IPS-15b (cell line): ENCODE data around the gene CCDC61.

ENCODE experiments used
- H3K27me3 ChIP-seq: one replicate; pipeline ENCODE4 v1.6.1; 2013; ENCODE audit warnings: low read length; ENCODE audit not compliant: control insufficient read depth, insufficient read depth
- H3K36me3 ChIP-seq: one replicate; pipeline ENCODE4 v1.6.1; 2013; ENCODE audit warnings: low read length; ENCODE audit not compliant: control insufficient read depth, insufficient read depth
- H3K4me1 ChIP-seq: one replicate; pipeline ENCODE4 v1.6.1; 2013; ENCODE audit warnings: mild to moderate bottlenecking, low read length; ENCODE audit not compliant: control insufficient read depth, insufficient read depth
- H3K4me3 ChIP-seq: one replicate; pipeline ENCODE4 v1.5.1; 2013; ENCODE audit warnings: low read depth, low read length
- H3K9ac ChIP-seq: one replicate; pipeline ENCODE4 v1.6.1; 2013; ENCODE audit warnings: low read depth, mild to moderate bottlenecking, low read length
- H3K9me3 ChIP-seq: one replicate; pipeline ENCODE4 v1.6.1; 2013; ENCODE audit warnings: mild to moderate bottlenecking, low read length; ENCODE audit not compliant: control insufficient read depth, insufficient read depth

CCDC61 gene

DNA sequence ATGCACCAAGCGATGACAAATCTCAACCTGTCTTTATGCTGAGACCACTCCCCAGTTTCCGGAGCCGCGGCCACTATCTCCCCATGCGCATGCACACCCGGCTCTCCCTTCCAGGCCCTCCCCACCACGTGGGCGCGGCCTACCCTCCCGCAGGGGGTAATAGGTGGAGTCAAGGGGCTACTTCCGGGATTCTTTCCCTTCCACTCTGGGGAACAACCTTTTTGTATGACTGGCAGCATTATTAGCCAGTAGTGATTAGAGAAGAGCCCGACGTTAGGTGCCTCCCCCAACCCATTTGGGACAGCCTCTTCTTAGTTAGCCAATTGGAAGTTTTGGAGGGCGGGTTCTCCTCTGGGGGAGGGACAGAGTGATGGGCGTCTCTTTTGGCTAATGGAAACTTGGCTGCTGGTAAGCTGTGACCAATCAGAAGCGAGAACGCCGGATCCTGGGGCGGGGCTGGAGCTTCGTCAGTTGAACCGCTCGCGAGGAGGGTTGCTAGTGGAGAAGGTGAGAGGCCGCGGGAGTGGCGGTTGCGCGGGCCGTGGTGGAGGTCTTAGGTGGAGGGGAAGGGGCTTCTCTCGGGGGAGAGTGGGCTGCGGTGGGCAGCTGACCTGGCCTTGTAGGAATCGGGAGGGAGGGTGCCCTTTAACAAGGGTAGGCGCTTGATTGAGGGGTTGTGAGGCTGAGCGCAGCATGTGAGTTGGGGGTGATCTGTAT, at the start of gene CCDC61:
CCDC61 (plus strand) TSS at position 470 of the 717 bp plus-strand sequence. CDS start 7,552 bp downstream, outside the sequence.
- no peaks in the 10 kb centered on the region for H3K36me3 ChIP-seq
- H3K4me3 ChIP-seq, result peak within 1 kb of the TSS; percentile 89
- peak within 1 kb of the TSS; percentile 13 for H3K9ac ChIP-seq
- H3K27me3 ChIP-seq, result no peaks in the 10 kb centered on the region
- no peaks in the 10 kb centered on the region for H3K4me1 ChIP-seq
- H3K9me3 ChIP-seq, result no peaks in the 10 kb centered on the region

GRCh38 chr19:45947926-45948325, 47.3 kb upstream of the CCDC61 start:
- no peaks in the 10 kb centered on the region for H3K27me3 ChIP-seq
- no peak overlapping the region for H3K4me3 ChIP-seq
- H3K9me3 ChIP-seq, result no peaks in the 10 kb centered on the region

DNA sequence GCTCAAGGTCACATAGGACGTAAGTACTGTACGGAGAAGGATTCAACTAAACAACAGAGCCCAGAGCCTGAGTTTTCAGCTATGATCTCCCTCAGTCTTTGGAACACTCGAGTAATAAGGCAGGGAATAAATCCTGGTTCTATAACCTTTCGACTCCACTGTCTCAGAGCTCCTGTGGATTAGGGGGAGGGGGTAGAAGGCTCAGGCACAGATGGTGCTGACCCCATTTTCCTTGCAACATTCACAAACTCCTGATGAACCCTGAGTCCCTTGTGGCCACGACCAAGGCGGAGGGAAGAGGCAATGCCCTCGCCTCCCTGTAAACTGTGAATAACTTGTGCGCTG, 43.0 kb upstream of the CCDC61 start:
- H3K9ac ChIP-seq, result no peak overlapping the region
- H3K9me3 ChIP-seq, result no peaks in the 10 kb centered on the region
- H3K4me3 ChIP-seq, result peak overlapping the region; percentile 89

More at GRCh38 chr19:45947926-45948325, 47.3 kb upstream of the CCDC61 start:
- H3K9ac ChIP-seq, result no peak overlapping the region
- no peaks in the 10 kb centered on the region for H3K36me3 ChIP-seq
- no peaks in the 10 kb centered on the region for H3K4me1 ChIP-seq

GRCh38 chr19:45952686-45953505, 42.4 kb upstream of the CCDC61 start:
- Histone ChIP-seq H3K36me3 (peaks cover 7% of the 10 kb centered on the region), H3K4me1 (peaks cover 2% of the 10 kb centered on the region), H3K27me3 (no peaks in the 10 kb centered on the region), H3K9me3 (no peaks in the 10 kb centered on the region), H3K4me3 (peak overlapping the region; percentile 89), H3K9ac (no peak overlapping the region)

More for the DNA sequence above, 43.0 kb upstream of the CCDC61 start:
- peaks cover 7% of the 10 kb centered on the region for H3K36me3 ChIP-seq
- H3K27me3 ChIP-seq, result no peaks in the 10 kb centered on the region
- H3K4me1 ChIP-seq, result peaks cover 2% of the 10 kb centered on the region

GRCh38 chr19:45953676-45954075, 41.6 kb upstream of the CCDC61 start:
- Histone ChIP-seq H3K4me3 (peak overlapping the region; percentile 89), H3K9me3 (no peaks in the 10 kb centered on the region), H3K9ac (no peak overlapping the region)

GRCh38 chr19:45954156-45954555, 41.1 kb upstream of the CCDC61 start:
- no peaks in the 10 kb centered on the region for H3K9me3 ChIP-seq
- H3K36me3 ChIP-seq, result peaks cover 14% of the 10 kb centered on the region
- no peak overlapping the region for H3K4me3 ChIP-seq
- no peak overlapping the region for H3K9ac ChIP-seq
- H3K27me3 ChIP-seq, result no peaks in the 10 kb centered on the region
- peaks cover 2% of the 10 kb centered on the region for H3K4me1 ChIP-seq

More at GRCh38 chr19:45953676-45954075, 41.6 kb upstream of the CCDC61 start:
- H3K4me1 ChIP-seq, result peaks cover 2% of the 10 kb centered on the region
- no peaks in the 10 kb centered on the region for H3K27me3 ChIP-seq
- peaks cover 12% of the 10 kb centered on the region for H3K36me3 ChIP-seq

DNA sequence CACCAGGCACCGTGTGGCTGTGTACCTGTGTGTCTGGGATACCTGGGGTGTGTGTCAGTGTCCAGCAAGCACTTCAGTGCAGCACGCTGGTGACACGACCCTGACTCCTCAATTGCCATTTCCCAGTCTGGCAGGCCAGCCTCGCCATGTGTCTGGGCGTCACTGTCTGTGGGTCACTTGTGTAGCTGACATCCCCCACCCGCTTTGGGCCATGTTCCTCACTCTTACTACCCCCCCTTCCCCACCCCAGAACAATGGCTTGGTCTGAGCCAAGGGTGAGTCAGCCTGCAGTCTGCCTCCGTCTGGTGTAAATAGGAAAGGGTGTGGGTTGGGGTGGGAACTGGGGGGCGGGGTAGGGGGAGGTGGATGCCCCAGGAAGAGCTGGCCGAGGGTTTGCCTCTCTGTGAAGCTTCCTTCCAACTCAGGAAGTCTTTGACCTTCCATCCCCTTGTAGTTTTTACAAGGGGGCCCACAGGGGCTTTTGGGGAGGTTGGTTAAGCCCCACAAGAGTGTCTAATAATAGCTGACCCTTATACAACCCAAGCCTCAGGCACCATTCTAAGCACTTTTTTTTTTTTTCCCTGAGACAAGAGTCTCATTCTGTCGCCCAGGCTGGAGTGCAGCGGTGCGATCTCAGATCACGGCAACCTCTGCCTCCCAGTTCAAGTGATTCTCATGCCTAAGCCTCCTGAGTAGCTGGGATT, 39.2 kb upstream of the CCDC61 start:
- Histone ChIP-seq H3K9ac (no peak overlapping the region), H3K9me3 (no peaks in the 10 kb centered on the region), H3K36me3 (peaks cover 16% of the 10 kb centered on the region), H3K4me3 (no peak overlapping the region), H3K27me3 (no peaks in the 10 kb centered on the region), H3K4me1 (peaks cover 8% of the 10 kb centered on the region)

DNA sequence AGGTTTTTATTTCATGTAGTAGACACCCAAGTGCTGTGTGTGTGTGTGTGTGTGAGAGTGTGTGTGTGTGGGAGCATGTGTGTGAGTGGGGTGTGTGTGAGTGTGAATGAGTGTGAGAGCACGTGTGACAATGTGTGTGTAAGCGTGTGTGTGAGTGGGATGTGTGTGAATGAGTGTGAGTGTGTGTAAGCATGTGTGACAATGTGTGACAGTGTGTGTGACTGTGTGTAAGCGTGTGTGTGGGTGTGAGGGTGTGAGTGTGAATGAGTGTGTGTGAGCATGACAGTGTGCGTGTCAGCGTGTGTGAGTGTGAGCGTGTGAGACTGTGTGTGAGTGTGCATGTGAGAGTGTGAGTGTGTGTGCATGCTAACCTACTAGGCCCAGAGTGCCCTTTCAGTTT, 36.9 kb upstream of the CCDC61 start:
- Histone ChIP-seq H3K9me3 (no peaks in the 10 kb centered on the region), H3K27me3 (no peaks in the 10 kb centered on the region), H3K4me3 (no peak overlapping the region), H3K36me3 (peaks cover 21% of the 10 kb centered on the region), H3K4me1 (peaks cover 10% of the 10 kb centered on the region), H3K9ac (no peak overlapping the region)

GRCh38 chr19:45958769-45959516, 36.3 kb upstream of the CCDC61 start:
- Histone ChIP-seq H3K9me3 (no peaks in the 10 kb centered on the region), H3K36me3 (peaks cover 17% of the 10 kb centered on the region), H3K27me3 (no peaks in the 10 kb centered on the region), H3K4me3 (no peak overlapping the region), H3K9ac (no peak overlapping the region), H3K4me1 (peaks cover 7% of the 10 kb centered on the region)

DNA sequence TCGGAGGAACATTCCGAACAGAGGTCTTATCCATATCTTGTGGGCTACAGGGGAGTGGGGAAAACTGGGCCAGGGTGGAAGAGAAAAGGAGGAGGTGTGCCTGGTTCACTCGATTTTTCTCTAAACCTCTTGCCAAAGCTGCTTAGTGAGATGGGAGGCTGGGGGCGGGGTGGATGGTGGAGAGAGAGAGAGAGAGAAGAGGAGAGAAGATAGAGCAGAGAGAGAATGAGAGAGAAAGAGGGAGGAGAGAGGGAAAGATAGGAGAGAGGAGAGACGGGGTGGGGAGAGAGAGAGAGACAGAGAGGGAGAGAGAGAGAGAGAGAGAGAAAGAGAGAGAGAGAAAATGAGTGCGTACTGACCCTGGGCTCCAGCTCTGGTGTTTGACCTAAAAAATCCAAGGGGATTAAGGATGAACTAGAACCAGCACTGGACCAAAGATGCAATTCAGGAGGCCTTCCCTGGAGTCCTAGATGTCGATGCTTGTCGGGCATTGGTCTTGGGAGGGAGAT, 35.7 kb upstream of the CCDC61 start:
- H3K4me1 ChIP-seq, result peaks cover 7% of the 10 kb centered on the region
- H3K9ac ChIP-seq, result no peak overlapping the region
- peaks cover 15% of the 10 kb centered on the region for H3K36me3 ChIP-seq
- H3K4me3 ChIP-seq, result no peak overlapping the region
- no peaks in the 10 kb centered on the region for H3K9me3 ChIP-seq
- H3K27me3 ChIP-seq, result no peaks in the 10 kb centered on the region
